Suppressor macrophage treated with lipopolysaccharide for 4 hours (primary cell): Measurements from ENCODE around the gene KAZN.

Source experiments
- DNase-seq: peaks from one replicate; pipeline ENCODE4 v3.0.0-alpha.2; 2020

KAZN gene

DNA sequence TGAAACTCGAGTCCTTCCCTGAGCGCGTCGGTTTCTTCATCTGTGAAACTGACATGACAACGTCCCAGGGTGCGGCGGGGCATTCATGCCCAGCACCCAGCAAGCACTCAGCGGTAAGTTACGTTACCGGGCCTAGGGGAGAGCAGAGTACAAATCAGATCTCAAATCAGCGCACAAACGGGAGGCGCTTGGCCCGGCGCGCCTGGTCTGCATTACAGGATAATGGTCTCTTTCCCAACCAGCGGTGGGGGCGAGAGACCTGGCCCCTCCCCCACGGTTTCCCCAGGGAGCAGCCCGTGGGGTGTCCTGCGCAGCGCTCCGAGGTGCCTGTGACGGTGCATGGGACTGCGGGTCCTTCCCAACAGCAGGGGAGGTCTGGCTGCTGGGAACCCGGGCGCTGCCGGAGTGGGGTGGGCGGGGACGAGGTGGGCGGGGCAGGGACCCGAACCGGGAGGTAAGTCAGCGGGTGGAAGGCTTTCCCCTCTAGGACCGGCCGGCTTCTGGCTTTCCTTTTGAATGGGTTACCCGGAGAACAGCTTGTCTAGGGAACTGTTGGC, 556.1 kb downstream of the KAZN start:
- peak; percentile 47 for DNase-seq

DNA sequence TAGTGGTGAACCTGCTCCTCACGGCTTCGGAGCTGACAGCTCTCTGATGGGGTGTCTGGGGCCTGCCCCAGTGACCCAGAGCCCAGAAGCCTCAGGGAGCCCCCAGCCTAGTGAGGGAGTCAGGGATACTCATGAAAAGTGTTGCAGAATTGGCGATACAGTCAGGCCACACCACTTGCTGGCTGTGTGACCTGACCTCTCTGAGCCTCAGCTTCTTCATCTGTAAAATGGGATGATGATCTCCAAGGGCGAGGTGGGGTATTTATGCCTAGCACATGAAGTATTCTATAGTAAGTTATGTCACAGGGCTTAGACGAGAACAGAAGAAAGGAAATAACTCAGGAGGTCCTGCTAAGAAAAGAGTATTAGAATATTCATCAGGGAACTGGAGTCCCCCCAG, 556.7 kb downstream of the KAZN start:
- DNase-seq, result no peak

DNA sequence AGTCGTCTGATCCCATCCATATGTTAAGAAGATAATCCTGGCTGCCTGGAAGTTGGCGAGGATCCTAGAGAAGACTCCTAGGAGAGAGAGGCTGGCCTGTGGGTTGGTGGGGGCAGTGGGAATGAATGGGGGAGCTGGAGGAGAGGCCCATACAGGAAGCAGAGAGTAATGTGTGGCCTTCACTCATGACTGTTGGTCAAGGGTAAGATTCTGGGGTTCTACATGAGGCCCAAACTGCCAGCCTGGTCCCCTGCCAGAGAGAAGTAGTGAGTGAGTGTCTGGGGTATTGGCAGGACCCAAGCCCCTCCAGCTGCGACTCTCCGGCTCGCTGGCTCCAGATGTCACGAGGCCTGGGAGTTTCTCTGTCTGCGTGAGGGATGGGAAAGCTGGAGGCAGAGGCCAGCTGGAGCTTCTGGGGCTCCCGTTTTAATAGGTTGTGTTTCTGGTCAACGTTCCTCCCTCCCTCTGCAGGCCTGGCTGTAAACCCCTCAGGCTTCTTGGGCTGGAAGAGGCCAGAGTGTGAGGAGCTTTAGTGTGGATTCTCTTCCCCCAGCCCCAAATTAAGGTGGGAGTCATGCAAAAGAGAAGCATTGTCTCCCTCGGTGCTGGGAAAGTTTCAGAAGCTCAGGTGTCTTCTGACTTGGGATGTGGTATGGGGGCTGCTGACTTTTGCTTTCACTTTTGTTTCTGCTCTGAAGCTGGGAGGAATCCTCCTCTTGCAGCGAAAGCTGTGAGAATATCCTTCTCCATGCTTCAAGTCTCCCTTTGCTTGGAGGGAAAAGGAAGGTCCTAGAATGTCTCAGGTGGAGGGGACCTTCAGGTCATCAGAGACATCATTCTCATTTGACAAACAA, 557.6 kb downstream of the KAZN start:
- peak; percentile 57 for DNase-seq

DNA sequence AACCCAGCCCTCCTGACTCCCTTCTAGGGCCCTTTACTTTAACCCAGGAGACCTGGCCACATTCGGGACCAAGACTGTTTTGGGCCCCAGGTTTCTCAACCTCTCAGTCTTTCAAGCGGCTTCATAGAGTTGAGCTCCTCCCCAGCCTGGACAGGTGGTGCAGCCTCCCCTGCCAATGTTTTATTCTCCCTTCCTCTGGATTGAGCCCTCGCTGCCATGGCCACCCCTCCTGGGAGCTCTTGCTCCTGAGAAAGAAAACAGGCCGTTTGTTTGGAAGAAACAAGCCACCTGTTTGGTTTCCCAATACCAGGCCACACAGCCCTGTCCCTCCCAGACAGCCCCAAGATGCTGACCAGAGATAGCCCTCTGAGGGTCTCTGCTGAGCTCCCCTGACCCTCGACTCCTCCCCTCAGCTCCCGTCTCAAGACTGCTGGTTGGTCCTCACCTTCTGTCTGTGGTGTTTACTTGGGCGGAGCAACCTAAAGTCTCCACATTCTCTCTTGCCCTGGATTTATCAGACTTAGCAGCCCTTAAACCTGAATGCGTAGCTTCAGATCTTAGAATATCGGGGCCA, 558.4 kb downstream of the KAZN start:
- no peak for DNase-seq

DNA sequence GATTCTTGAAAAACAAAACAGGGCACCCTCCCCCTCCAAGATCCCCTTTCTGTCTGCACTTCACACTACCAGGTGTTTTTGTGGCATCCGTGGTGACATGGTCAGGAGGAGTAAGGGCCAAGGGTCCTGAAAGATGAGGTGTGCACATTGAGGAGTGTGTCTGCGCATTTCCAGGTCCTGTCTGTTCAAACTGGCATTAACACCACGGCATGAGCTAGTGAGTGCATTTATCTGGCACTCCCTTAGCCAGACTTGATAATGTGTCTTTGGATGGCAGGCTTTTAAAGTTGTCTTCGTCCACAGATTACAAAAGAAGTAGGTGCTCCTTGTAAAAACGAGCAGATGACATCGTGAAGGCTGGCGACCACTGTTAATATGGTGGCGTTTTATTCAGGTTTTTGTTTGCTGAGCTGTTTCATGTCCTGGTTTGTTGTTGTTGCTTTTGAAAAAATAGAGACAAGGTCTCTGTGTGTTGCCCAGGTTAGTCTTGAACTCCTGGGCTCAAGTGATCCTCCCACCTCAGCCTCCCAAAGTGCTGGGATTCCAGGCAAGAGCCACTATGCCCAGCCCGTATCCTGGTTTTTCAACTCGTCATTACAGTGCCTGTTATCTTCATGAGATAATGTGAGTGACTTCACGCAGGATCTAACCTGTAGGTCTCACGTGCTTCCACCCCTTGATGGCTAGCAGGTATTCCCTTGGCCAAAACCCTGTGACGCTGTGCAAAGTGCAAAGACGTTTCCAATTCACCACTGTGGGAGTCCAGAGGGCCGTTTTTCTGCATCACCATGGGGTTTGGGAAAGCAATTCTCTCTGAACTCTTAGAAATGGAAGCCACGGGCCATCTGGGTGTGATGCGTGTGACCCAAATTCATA, 559.3 kb downstream of the KAZN start:
- DNase-seq, result no peak

- DNase-seq, result no peak
Observed at GRCh38 chr1:15158506-15159165, 560.2 kb downstream of the KAZN start.

- no peak for DNase-seq
Observed at GRCh38 chr1:15159166-15159555, 560.7 kb downstream of the KAZN start.

GRCh38 chr1:15160626-15161025, 562.1 kb downstream of the KAZN start:
- no peak for DNase-seq

DNA sequence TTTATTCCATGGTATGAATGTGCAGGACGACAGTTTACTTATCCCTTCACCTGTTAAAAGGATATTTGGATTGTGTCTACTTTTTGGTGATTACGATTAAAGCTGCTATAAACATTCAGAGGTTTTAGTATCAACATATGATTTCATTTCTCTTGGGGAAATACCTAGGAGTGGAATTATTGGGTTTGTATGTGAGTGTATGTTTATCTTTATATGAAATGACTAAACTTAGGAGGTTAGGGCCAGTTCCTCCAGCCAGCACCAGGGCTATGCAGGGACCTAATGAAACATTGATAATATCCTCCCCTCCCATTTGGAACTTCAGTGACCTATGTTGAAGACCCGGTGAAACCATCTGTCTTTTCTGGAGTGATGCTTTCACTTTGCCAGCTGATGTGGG, 568.9 kb downstream of the KAZN start:
- DNase-seq, result no peak
